Loucy (cell line): ENCODE data around the gene MCRIP1.

Experiments used
- H2AFZ ChIP-seq: fragments of 200-600 bp; sonication (generic); 2 replicates; pipeline ENCODE4 v1.6.0; 2016; ENCODE audit warnings: antibody characterized with exemption, mild to moderate bottlenecking, low read length, moderate library complexity
- H3F3A ChIP-seq: fragments of 200-600 bp; 2 replicates; pipeline ENCODE4 v1.6.0; 2016; ENCODE audit warnings: antibody characterized with exemption, low read depth, mild to moderate bottlenecking
- H3K27me3 ChIP-seq: fragments of 200-600 bp; sonication (generic); 2 replicates; pipeline ENCODE4 v1.6.1; 2014; ENCODE audit warnings: low read length, mild to moderate bottlenecking; ENCODE audit not compliant: insufficient read depth, poor library complexity, severe bottlenecking
- H3K36me3 ChIP-seq: fragments of 200-600 bp; sonication (generic); 2 replicates; pipeline ENCODE4 v1.6.1; 2016; ENCODE audit warnings: low read length; ENCODE audit not compliant: insufficient read depth
- H3K4me1 ChIP-seq: fragments of 200-600 bp; sonication (generic); 2 replicates; pipeline ENCODE4 v1.5.1; 2014; ENCODE audit warnings: low read length, mild to moderate bottlenecking; ENCODE audit not compliant: insufficient read depth, poor library complexity, severe bottlenecking
- H3K4me2 ChIP-seq: fragments of 200-600 bp; sonication (generic); 2 replicates; pipeline ENCODE4 v1.6.0; 2014; ENCODE audit warnings: antibody characterized with exemption, low read length, low read depth, mild to moderate bottlenecking; ENCODE audit not compliant: poor library complexity, severe bottlenecking
- H3K4me3 ChIP-seq: fragments of 200-600 bp; sonication (generic); 2 replicates; pipeline ENCODE4 v1.5.1; 2014; ENCODE audit warnings: low read length, mild to moderate bottlenecking, mixed read lengths; ENCODE audit not compliant: poor library complexity, severe bottlenecking
- H3K79me2 ChIP-seq: fragments of 200-600 bp; sonication (generic); 2 replicates; pipeline ENCODE4 v1.6.1; 2014; ENCODE audit warnings: low read length; ENCODE audit not compliant: insufficient read depth
- H3K9ac ChIP-seq: fragments of 200-600 bp; sonication (generic); 2 replicates; pipeline ENCODE4 v1.6.0; 2014; ENCODE audit warnings: mild to moderate bottlenecking, low read depth, low read length, moderate library complexity; ENCODE audit not compliant: poor library complexity, severe bottlenecking
- H3K9me2 ChIP-seq: fragments of 200-600 bp; sonication (generic); replicated peaks from 2 replicates; pipeline ENCODE4 v1.6.1; 2016; ENCODE audit warnings: low read depth, low read length, mixed read lengths
- H3K9me3 ChIP-seq: fragments of 200-600 bp; sonication (generic); 2 replicates; pipeline ENCODE4 v1.6.1; 2014; ENCODE audit warnings: mild to moderate bottlenecking, antibody characterized with exemption, low read length, low read depth; ENCODE audit not compliant: insufficient read depth
- H4K20me1 ChIP-seq: fragments of 200-600 bp; sonication (generic); 2 replicates; pipeline ENCODE4 v1.6.0; 2014; ENCODE audit warnings: antibody characterized with exemption, low read length, mild to moderate bottlenecking; ENCODE audit not compliant: insufficient read depth, poor library complexity, severe bottlenecking
- CTCF ChIP-seq: fragments of 200-600 bp; sonication (generic); conservative IDR thresholded peaks from 2 replicates; pipeline ENCODE4 v1.5.1; 2014; ENCODE audit warnings: mild to moderate bottlenecking, antibody characterized with exemption, low read length
- EZH2phosphoT487 ChIP-seq: fragments of 200-600 bp; IDR thresholded peaks from 2 replicates; pipeline ENCODE4 v1.6.1; 2018; ENCODE audit warnings: antibody characterized with exemption, mild to moderate bottlenecking, moderate library complexity, borderline replicate concordance

MCRIP1 gene

GRCh38 chr17:81810892-81811704 lies 22.0 kb downstream of the MCRIP1 start:
- no peak overlapping the region for H3K9ac ChIP-seq
- no peak for TF ChIP-seq CTCF
- no peak for TF ChIP-seq EZH2phosphoT487
- H3K27me3 ChIP-seq: no peaks in the 10 kb centered on the region
- H3K4me3 ChIP-seq: no peak overlapping the region
- no peaks in the 10 kb centered on the region for H4K20me1 ChIP-seq
- no peaks in the 10 kb centered on the region for H3K9me3 ChIP-seq
- no peak overlapping the region for H2AFZ ChIP-seq
- H3K4me2 ChIP-seq: no peak overlapping the region
- no peaks in the 10 kb centered on the region for H3K36me3 ChIP-seq
- H3K4me1 ChIP-seq: no peaks in the 10 kb centered on the region
- H3K9me2 ChIP-seq: no peaks in the 10 kb centered on the region
- no peaks in the 10 kb centered on the region for H3F3A ChIP-seq
- no peaks in the 10 kb centered on the region for H3K79me2 ChIP-seq

- Histone ChIP-seq H3K36me3 (no peaks in the 10 kb centered on the region), H3K4me1 (no peaks in the 10 kb centered on the region), H3K9ac (no peak overlapping the region), H3K9me2 (no peaks in the 10 kb centered on the region), H3K9me3 (no peaks in the 10 kb centered on the region), H3K4me3 (no peak overlapping the region), H3F3A (no peaks in the 10 kb centered on the region), H3K4me2 (no peak overlapping the region), H3K79me2 (no peaks in the 10 kb centered on the region), H2AFZ (no peak overlapping the region), H4K20me1 (no peaks in the 10 kb centered on the region), H3K27me3 (no peaks in the 10 kb centered on the region)
- no peak for TF ChIP-seq CTCF
- no peak for TF ChIP-seq EZH2phosphoT487
Observed at GRCh38 chr17:81810476-81810875, 22.6 kb downstream of the MCRIP1 start.

- no peaks in the 10 kb centered on the region for H3K9me3 ChIP-seq
- no peaks in the 10 kb centered on the region for H3F3A ChIP-seq
- H3K9me2 ChIP-seq: no peaks in the 10 kb centered on the region
- no peak overlapping the region for H3K9ac ChIP-seq
- no peak overlapping the region for H2AFZ ChIP-seq
- H4K20me1 ChIP-seq: no peaks in the 10 kb centered on the region
- no peaks in the 10 kb centered on the region for H3K36me3 ChIP-seq
- no peaks in the 10 kb centered on the region for H3K27me3 ChIP-seq
- no peaks in the 10 kb centered on the region for H3K4me1 ChIP-seq
- H3K4me3 ChIP-seq: no peak overlapping the region
- no peak overlapping the region for H3K4me2 ChIP-seq
- no peak for TF ChIP-seq EZH2phosphoT487
- H3K79me2 ChIP-seq: no peaks in the 10 kb centered on the region
Observed at GRCh38 chr17:81809556-81809998, 23.5 kb downstream of the MCRIP1 start.
